H1 (cell line): ENCODE measurements around the gene UTRN. TPM values are rescaled to one million over a fixed set of nuclear protein-coding genes. Genes with fewer than 3 reads are reported as not detected.
A peak's percentile ranks its signal among the peaks of the same experiment; 100 is the strongest.

Experiments
- CTCF ChIA-PET: fragments of 300-600 bp; sonication (Branson Sonifier 250); formaldehyde crosslinking; loops from one replicate; lab custom pipeline; 2021; ENCODE audit not compliant: partially characterized antibody; lab: Charles Lee
- POLR2A ChIA-PET: fragments of 300-600 bp; sonication (Branson Sonifier 250); formaldehyde crosslinking; loops from one replicate; lab custom pipeline; 2021; ENCODE audit warnings: inconsistent platforms; ENCODE audit not compliant: partially characterized antibody; lab: Charles Lee
- DNase-seq, 2 experiments: peaks; one replicate each; pipeline versions ENCODE4 v3.0.0 to v3.0.0-alpha.2; 2010 to 2022; ENCODE audit warnings: low spot score in 2 of 2, low read depth in 1 of 2, mixed read lengths in 1 of 2
- FAIRE-seq: peaks from 2 replicates; lab custom pipeline; 2011; peaks lifted over from hg19 to GRCh38; lab: Jason Lieb, UNC
- H2AFZ ChIP-seq: 2 replicates; pipeline ENCODE4 v1.8.1; 2012; ENCODE audit warnings: low read length, inconsistent platforms
- H2AK5ac ChIP-seq: 2 replicates; pipeline ENCODE4 v1.6.1; 2013; ENCODE audit warnings: low read depth, low read length
- H2BK120ac ChIP-seq: replicated peaks from 2 replicates; pipeline ENCODE3; 2013; ENCODE audit warnings: low read depth, low read length, inconsistent platforms
- H2BK12ac ChIP-seq: 2 replicates; pipeline ENCODE4 v1.6.1; 2013; ENCODE audit warnings: low read depth, low read length
- H2BK15ac ChIP-seq: 2 replicates; pipeline ENCODE4 v1.6.1; 2013; ENCODE audit warnings: low read length
- H2BK20ac ChIP-seq: 2 replicates; pipeline ENCODE4 v1.6.1; 2013; ENCODE audit warnings: low read length
- H2BK5ac ChIP-seq: 2 replicates; pipeline ENCODE4 v1.6.1; 2013; ENCODE audit warnings: low read depth, low read length
- H3K14ac ChIP-seq: 2 replicates; pipeline ENCODE4 v1.6.1; 2013; ENCODE audit warnings: inconsistent platforms; ENCODE audit not compliant: insufficient read length
- H3K18ac ChIP-seq: 2 replicates; pipeline ENCODE4 v1.6.1; 2013; ENCODE audit warnings: low read length; ENCODE audit errors: extremely low read depth
- H3K23ac ChIP-seq: 2 replicates; pipeline ENCODE4 v1.6.1; 2013; ENCODE audit warnings: inconsistent platforms; ENCODE audit not compliant: insufficient read length
- H3K23me2 ChIP-seq: 2 replicates; pipeline ENCODE4 v1.6.1; 2013; ENCODE audit warnings: low read depth, low read length
- H3K27ac ChIP-seq: 2 replicates; pipeline ENCODE4 v1.6.1; 2011; ENCODE audit warnings: low read depth, low read length, inconsistent platforms
- H3K27me3 ChIP-seq, 4 experiments: replicated peaks in 1 of 4; 1 replicate in 1 of 4; 2 replicates in 3 of 4; pipeline versions ENCODE4 v1.6.1 to v1.8.1; 2011 to 2013; ENCODE audit warnings: low read length in 3 of 4, mild to moderate bottlenecking in 3 of 4, inconsistent platforms in 2 of 4, mixed read lengths in 2 of 4, moderate library complexity in 1 of 4; ENCODE audit not compliant: control insufficient read depth in 3 of 4, insufficient read depth in 3 of 4; ENCODE audit errors: extremely low read depth in 1 of 4
- H3K36me3 ChIP-seq, 4 experiments: 2 replicates each; pipeline versions ENCODE4 v1.6.1 to v1.8.1; 2011 to 2013; ENCODE audit warnings: mild to moderate bottlenecking in 4 of 4, low read length in 3 of 4, moderate library complexity in 2 of 4, control low read depth in 1 of 4, inconsistent platforms in 1 of 4; ENCODE audit not compliant: insufficient read depth in 4 of 4, control insufficient read depth in 2 of 4
- H3K4ac ChIP-seq: replicated peaks from 2 replicates; pipeline ENCODE3; 2013; ENCODE audit warnings: low read length, low read depth, mixed read lengths, inconsistent platforms; ENCODE audit not compliant: insufficient read length
- H3K4me1 ChIP-seq, 4 experiments: replicated peaks in 1 of 4; 1 replicate in 1 of 4; 2 replicates in 3 of 4; pipeline versions ENCODE4 v1.6.1 to v1.8.1; 2011 to 2013; ENCODE audit warnings: low read length in 3 of 4, inconsistent platforms in 2 of 4, mixed read lengths in 1 of 4; ENCODE audit not compliant: insufficient read depth in 4 of 4, control insufficient read depth in 3 of 4
- H3K4me2 ChIP-seq, 2 experiments: 2 replicates each; pipeline versions ENCODE4 v1.6.1 to v1.8.1; 2011 to 2013; ENCODE audit warnings: low read depth in 2 of 2, low read length in 2 of 2, control low read depth in 1 of 2, inconsistent platforms in 1 of 2, mild to moderate bottlenecking in 1 of 2; ENCODE audit not compliant: insufficient read depth in 1 of 2
- H3K4me3 ChIP-seq, 4 experiments: fragments of 200-600, 300-600 bp in 1 of 4; sonication (generic), shearing (Covaris generic), sonication (Bioruptor Twin) in 1 of 4; 2 replicates each; pipeline versions ENCODE4 v1.5.1 to v1.8.1; 2011 to 2016; ENCODE audit warnings: low read length in 4 of 4, low read depth in 3 of 4, control low read depth in 2 of 4, inconsistent platforms in 2 of 4, mild to moderate bottlenecking in 2 of 4, mixed read lengths in 1 of 4, moderate library complexity in 1 of 4; ENCODE audit not compliant: insufficient read depth in 2 of 4; ENCODE audit errors: extremely low read depth in 1 of 4
- H3K56ac ChIP-seq: replicated peaks from 2 replicates; pipeline ENCODE3; 2013; ENCODE audit warnings: low read depth, mild to moderate bottlenecking, mixed read lengths, low read length, inconsistent platforms; ENCODE audit not compliant: insufficient read length
- H3K79me1 ChIP-seq: 2 replicates; pipeline ENCODE4 v1.6.1; 2013; ENCODE audit warnings: low read depth, low read length, control low read depth
- H3K79me2 ChIP-seq, 2 experiments: 2 replicates each; pipeline versions ENCODE4 v1.6.1 to v1.8.1; 2012 to 2013; ENCODE audit warnings: low read length in 2 of 2, mild to moderate bottlenecking in 2 of 2, inconsistent platforms in 1 of 2; ENCODE audit not compliant: insufficient read depth in 2 of 2, control insufficient read depth in 1 of 2
- H3K9ac ChIP-seq, 4 experiments: replicated peaks in 1 of 4; 1 replicate in 1 of 4; 2 replicates in 3 of 4; pipeline versions ENCODE4 v1.6.1 to v1.8.1; 2011 to 2013; ENCODE audit warnings: low read depth in 3 of 4, low read length in 3 of 4, control low read depth in 2 of 4, mild to moderate bottlenecking in 2 of 4, moderate library complexity in 2 of 4, inconsistent platforms in 1 of 4; ENCODE audit errors: extremely low read depth in 1 of 4
- H3K9me3 ChIP-seq, 2 experiments: 2 replicates each; pipeline versions ENCODE4 v1.6.1 to v1.8.1; 2012 to 2013; ENCODE audit warnings: mild to moderate bottlenecking in 2 of 2, moderate library complexity in 2 of 2, control low read depth in 1 of 2, inconsistent platforms in 1 of 2, low read depth in 1 of 2, low read length in 1 of 2, mixed read lengths in 1 of 2; ENCODE audit not compliant: insufficient read depth in 2 of 2
- H4K20me1 ChIP-seq, 2 experiments: replicated peaks in 1 of 2; 2 replicates each; pipeline versions ENCODE3 to v1.8.1; 2011 to 2013; ENCODE audit warnings: inconsistent platforms in 2 of 2, low read length in 2 of 2, mild to moderate bottlenecking in 1 of 2; ENCODE audit not compliant: insufficient read depth in 2 of 2, control insufficient read depth in 1 of 2
- H4K5ac ChIP-seq: 2 replicates; pipeline ENCODE4 v1.6.1; 2013; ENCODE audit warnings: low read length, low read depth, mixed read lengths, inconsistent platforms; ENCODE audit not compliant: insufficient read length
- H4K8ac ChIP-seq: 2 replicates; pipeline ENCODE4 v1.8.0; 2013; ENCODE audit warnings: mild to moderate bottlenecking, moderate library complexity, low read length, inconsistent platforms; ENCODE audit not compliant: insufficient read depth; ENCODE audit errors: extremely low read depth
- H4K91ac ChIP-seq: replicated peaks from 2 replicates; pipeline ENCODE3; 2013; ENCODE audit warnings: low read length, mixed read lengths, inconsistent platforms; ENCODE audit not compliant: insufficient read length
- WGBS, 2 experiments: shearing (Covaris generic) in 1 of 2; methylation state at CpG; one replicate each; pipeline versions ENCODE4 v1.1.6 to v1.1.7; 2013 to 2015; ENCODE audit warnings: low lambda C conversion rate in 2 of 2, mixed read lengths in 2 of 2, inconsistent platforms in 1 of 2, low coverage in 1 of 2, missing lambda C conversion rate in 1 of 2; ENCODE audit not compliant: insufficient replicate concordance in 2 of 2, insufficient coverage in 1 of 2, insufficient read length in 1 of 2; ENCODE audit errors: extremely low coverage in 1 of 2, missing lambda C conversion rate in 1 of 2; 5-methylcytosine and 5-hydroxymethylcytosine counted together
- polyA plus RNA-seq, 7 experiments: library from polyadenylated mRNA; depleted of rRNA in 3 of 7; stranded (reverse) in 5 of 7; unstranded in 2 of 7; fragments of >200 nt in 5 of 7; fragments of 200-250 nt in 2 of 7; gene quantifications; 1 replicate in 5 of 7; 2 replicates in 1 of 7; 4 replicates in 1 of 7; pipeline versions ENCODE4 v1.2.1 to v1.2.3, GENCODE V29; 2011 to 2013; ENCODE audit warnings: missing spikeins in 2 of 7, mixed read lengths in 2 of 7
- total RNA-seq: library from RNA; stranded (reverse); fragmentation: NEBNext Ultra II Directional; extraction: Animal tissue kit (Norgen Biotek cat#: 25700); gene quantifications from 2 replicates; pipeline ENCODE4 v1.2.1, GENCODE V29; 2021

The UTRN gene
- total and polyA plus RNA-seq, 2 of the 8 experiments (the other 6 are each of a cell fraction or from before 2014, with no cell fraction given): 25.0 to 112 TPM

DNA sequence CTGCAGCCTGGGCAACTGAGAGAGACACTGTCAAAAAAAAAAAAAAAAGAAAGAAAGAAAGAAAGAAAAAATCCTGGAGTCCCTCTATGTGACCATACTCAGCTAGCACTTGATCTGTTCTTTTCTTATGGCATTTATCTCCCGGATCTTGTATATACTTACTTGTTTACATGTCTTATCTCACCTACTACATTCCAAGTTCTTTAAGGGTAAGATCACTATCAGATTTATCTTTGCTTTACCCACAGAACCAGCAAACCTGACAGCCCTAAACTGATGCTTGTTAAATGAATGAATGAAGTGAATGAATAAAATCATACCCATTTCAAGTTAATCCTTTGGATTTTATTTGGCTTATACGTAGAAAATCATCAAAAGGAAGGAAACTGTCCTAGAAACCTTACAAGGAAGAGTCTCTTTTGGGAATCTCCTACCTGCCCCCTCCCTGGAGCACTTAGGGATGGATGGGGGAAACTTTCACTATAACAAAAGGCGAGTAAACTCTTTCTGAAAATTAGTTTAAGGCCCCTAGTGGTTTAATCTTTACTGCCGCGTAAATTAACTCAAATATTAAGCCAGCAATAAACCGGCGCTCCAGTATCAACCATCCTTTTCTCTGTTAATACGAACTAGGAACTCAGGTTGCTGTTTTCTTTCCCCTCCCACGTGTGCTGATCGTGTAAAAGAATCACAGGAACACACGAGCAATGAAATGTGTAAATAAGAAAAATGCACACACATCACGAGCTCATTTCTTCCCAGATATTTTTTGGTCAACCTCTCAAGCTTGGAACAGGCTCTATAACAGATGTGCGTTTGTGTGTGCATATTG is 1.3 kb upstream of the UTRN start:
- H3K79me1 ChIP-seq: no peaks in the 10 kb centered on the region; the same call in 1 of the 2 replicates
- no peak overlapping the region for H3K27ac ChIP-seq
- H3K56ac ChIP-seq: no peak overlapping the region
- peaks cover 0 to 10% of the 10 kb centered on the region in 2 experiments; a peak in 3 of 4 replicates for H3K79me2 ChIP-seq
- H3K36me3 ChIP-seq: no peaks in the 10 kb centered on the region
- H3K9me3 ChIP-seq: no peaks in the 10 kb centered on the region
- H2AK5ac ChIP-seq: no peak overlapping the region
- H3K18ac ChIP-seq: no peak overlapping the region
- peak overlapping the region; percentile 80 to 82 for H3K4me2 ChIP-seq
- no peak overlapping the region for H3K14ac ChIP-seq
- no peak for DNase-seq
- H4K8ac ChIP-seq: no peak overlapping the region
- H4K20me1 ChIP-seq: no peaks in the 10 kb centered on the region
- no peak overlapping the region for H2BK5ac ChIP-seq
- ChIA-PET POLR2A (interaction anchor here (0.6 to 1.2 kb wide), 3 partner anchors 8 to 58 kb away, joined by 3 to 5 read pairs (median 4); no protein-coding TSS in a partner anchor), CTCF (interaction anchor here (0.6 to 1.0 kb wide), 4 partner anchors 15 to 67 kb away, joined by 3 read pairs; no protein-coding TSS in a partner anchor)
- no peak overlapping the region for H3K23ac ChIP-seq
- H2AFZ ChIP-seq: no peak overlapping the region; the same call in 1 of the 2 replicates
- no peaks in the 10 kb centered on the region; a peak in 1 of 7 replicates for H3K27me3 ChIP-seq
- H2BK12ac ChIP-seq: no peak overlapping the region
- WGBS, 2 experiments: 25% methylated on average over 13 of the region's 13 CpGs; no CpG with 5 or more reads in 1 of the 2 experiments
- no peak overlapping the region for H2BK20ac ChIP-seq
- peak overlapping the region in 3 of 4 experiments; percentile 18 to 84 (median 37); a peak in 4 of 7 replicates for H3K9ac ChIP-seq
- H4K91ac ChIP-seq: no peak overlapping the region
- peak overlapping the region; percentile 32 for H4K5ac ChIP-seq
- FAIRE-seq: no peak
- no peak overlapping the region for H2BK120ac ChIP-seq
- peak overlapping the region; percentile 83 to 87 (median 85) for H3K4me3 ChIP-seq
- H3K4ac ChIP-seq: no peak overlapping the region
- peaks cover 15% of the 10 kb centered on the region for H3K23me2 ChIP-seq
- H2BK15ac ChIP-seq: no peak overlapping the region
- H3K4me1 ChIP-seq: peaks cover under 1 to 14% (median 7%) of the 10 kb centered on the region in 4 experiments; a peak in 6 of 7 replicates
